HepG2 (cell line): ENCODE measurements around the gene MICA. TPM values are rescaled to one million over a fixed set of nuclear protein-coding genes. Genes with fewer than 3 reads are reported as not detected.

Experiments used
- ATRX ChIP-seq: sonication (generic); formaldehyde crosslinking; IDR thresholded peaks from 2 replicates; pipeline ENCODE4 v1.4.0; 2020; ENCODE audit warnings: missing genetic modification reagents, borderline replicate concordance
- CHCHD3 ChIP-seq: sonication (generic); formaldehyde crosslinking; IDR thresholded peaks from 2 replicates; pipeline ENCODE4 v1.8.0; 2022; ENCODE audit warnings: mild to moderate bottlenecking, missing genetic modification reagents, moderate library complexity
- CREM ChIP-seq, 2 experiments: sonication (generic) in 1 of 2; formaldehyde crosslinking in 1 of 2; IDR thresholded peaks; 2 replicates each; pipeline versions ENCODE4 v1.4.0 to v1.6.1; 2016 to 2020; ENCODE audit warnings: antibody characterized with exemption in 1 of 2, mild to moderate bottlenecking in 1 of 2, missing genetic modification reagents in 1 of 2
- FOXO1 ChIP-seq: sonication (generic); formaldehyde crosslinking; IDR thresholded peaks from 2 replicates; pipeline ENCODE4 v1.4.0; 2020; ENCODE audit warnings: missing genetic modification reagents
- IKZF4 ChIP-seq: sonication (generic); formaldehyde crosslinking; IDR thresholded peaks from 2 replicates; pipeline ENCODE4 v1.5.1; 2020; ENCODE audit warnings: borderline replicate concordance, mild to moderate bottlenecking, low read depth, missing genetic modification reagents; ENCODE audit errors: not compliant biosample characterization
- RNF2 ChIP-seq: fragments of 450-650 bp; conservative IDR thresholded peaks from 2 replicates; pipeline ENCODE4 v1.6.1; 2016; ENCODE audit warnings: low read depth
- SP5 ChIP-seq: IDR thresholded peaks from 2 replicates; pipeline ENCODE4 v1.6.1; 2016; ENCODE audit warnings: low read depth, borderline replicate concordance
- ZNF17 ChIP-seq: sonication (generic); formaldehyde crosslinking; IDR thresholded peaks from 2 replicates; pipeline ENCODE4 v1.5.0; 2020; ENCODE audit warnings: mild to moderate bottlenecking, missing genetic modification reagents
- ZNF441 ChIP-seq: sonication (generic); formaldehyde crosslinking; IDR thresholded peaks from 2 replicates; pipeline ENCODE4 v1.7.0; 2021; ENCODE audit warnings: missing genetic modification reagents, borderline replicate concordance
- ZNF598 ChIP-seq: sonication (generic); formaldehyde crosslinking; IDR thresholded peaks from 2 replicates; pipeline ENCODE4 v1.5.1; 2020; ENCODE audit warnings: mild to moderate bottlenecking, missing genetic modification reagents, borderline replicate concordance
- ZNF737 ChIP-seq: sonication (generic); formaldehyde crosslinking; IDR thresholded peaks from 2 replicates; pipeline ENCODE4 v1.5.0; 2020; ENCODE audit warnings: missing genetic modification reagents, mild to moderate bottlenecking, borderline replicate concordance
- polyA plus RNA-seq, 8 experiments: library from polyadenylated mRNA; depleted of rRNA in 3 of 8; stranded (reverse) in 7 of 8; unstranded in 1 of 8; fragments of >200 nt; fragmentation: Illumina TruSeq in 4 of 8; extraction: Trizol in 4 of 8; gene quantifications; 2 replicates each; pipeline versions ENCODE4 v1.2.1 to v1.2.3, GENCODE V29; 2011 to 2016; ENCODE audit warnings: low read depth in 4 of 8, missing spikeins in 1 of 8, mixed read lengths in 1 of 8; ENCODE audit not compliant: insufficient read depth in 1 of 8
- total RNA-seq, 5 experiments: library from RNA; depleted of rRNA; stranded (reverse); fragments of >200 nt; fragmentation: Illumina TruSeq; extraction: Trizol; gene quantifications; 2 replicates each; pipeline ENCODE4 v1.2.3, GENCODE V29; 2016; ENCODE audit warnings: low read depth in 1 of 5
- TF ChIP-seq, protein P1 (sequence below): sonication (generic); formaldehyde crosslinking; IDR thresholded peaks from 2 replicates; pipeline ENCODE4 v1.4.0; 2020; ENCODE audit warnings: missing genetic modification reagents
- TF ChIP-seq, protein P2 (sequence below): sonication (generic); formaldehyde crosslinking; IDR thresholded peaks from 2 replicates; pipeline ENCODE4 v1.8.0; 2022; ENCODE audit warnings: mild to moderate bottlenecking, missing genetic modification reagents, borderline replicate concordance
- TF ChIP-seq, protein P3 (sequence below): sonication (generic); formaldehyde crosslinking; IDR thresholded peaks from 2 replicates; pipeline ENCODE4 v1.5.1; 2020; ENCODE audit warnings: mild to moderate bottlenecking, missing genetic modification reagents, moderate library complexity
- TF ChIP-seq, protein P4 (sequence below): sonication (generic); formaldehyde crosslinking; IDR thresholded peaks from 2 replicates; pipeline ENCODE4 v1.5.0; 2020; ENCODE audit warnings: missing genetic modification reagents

MICA gene
- total and polyA plus RNA-seq, 2 of the 13 experiments (the other 11 are each of a cell fraction or from before 2014, with no cell fraction given): 21.6 to 38.1 TPM

DNA sequence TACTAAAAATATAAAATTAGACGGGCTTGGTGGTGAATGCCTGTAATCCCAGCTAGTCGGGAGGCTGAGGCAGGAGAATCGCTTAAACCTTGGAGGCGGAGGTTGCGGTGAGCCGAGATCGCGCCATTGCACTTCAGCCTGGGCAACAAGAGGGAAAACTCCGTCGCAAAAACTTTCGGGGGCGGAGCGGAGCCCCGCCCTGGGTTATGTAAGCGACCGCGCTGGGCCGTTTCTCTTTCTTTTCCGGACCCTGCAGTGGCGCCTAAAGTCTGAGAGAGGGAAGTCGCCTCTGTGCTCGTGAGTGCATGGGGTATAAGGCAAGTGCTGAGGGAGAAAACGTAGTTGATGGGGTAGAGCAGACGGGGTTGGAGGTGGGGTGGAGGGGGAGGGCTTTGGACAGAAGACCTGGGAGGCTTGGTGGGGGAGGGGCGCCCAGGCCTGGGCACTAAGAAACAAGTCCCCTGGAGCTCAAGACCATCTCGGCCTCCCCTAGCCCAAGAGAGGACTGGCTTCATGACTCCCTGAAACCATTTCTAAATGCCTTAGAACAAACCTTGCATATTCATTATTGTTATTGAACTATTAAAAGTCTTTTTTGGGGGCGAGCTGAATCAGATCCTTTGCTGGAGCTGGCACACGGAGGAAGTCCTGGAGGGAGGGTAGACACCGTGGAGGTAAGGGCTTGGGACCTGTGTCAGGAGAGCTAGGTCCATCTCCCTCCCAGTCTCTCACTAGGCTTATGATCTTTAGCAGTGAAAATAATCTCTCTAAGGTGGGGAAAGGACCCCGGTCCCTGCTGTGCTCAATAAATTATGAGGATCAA lies 2.7 kb upstream of the MICA start (continued):
- TF ChIP-seq, protein P1, sequence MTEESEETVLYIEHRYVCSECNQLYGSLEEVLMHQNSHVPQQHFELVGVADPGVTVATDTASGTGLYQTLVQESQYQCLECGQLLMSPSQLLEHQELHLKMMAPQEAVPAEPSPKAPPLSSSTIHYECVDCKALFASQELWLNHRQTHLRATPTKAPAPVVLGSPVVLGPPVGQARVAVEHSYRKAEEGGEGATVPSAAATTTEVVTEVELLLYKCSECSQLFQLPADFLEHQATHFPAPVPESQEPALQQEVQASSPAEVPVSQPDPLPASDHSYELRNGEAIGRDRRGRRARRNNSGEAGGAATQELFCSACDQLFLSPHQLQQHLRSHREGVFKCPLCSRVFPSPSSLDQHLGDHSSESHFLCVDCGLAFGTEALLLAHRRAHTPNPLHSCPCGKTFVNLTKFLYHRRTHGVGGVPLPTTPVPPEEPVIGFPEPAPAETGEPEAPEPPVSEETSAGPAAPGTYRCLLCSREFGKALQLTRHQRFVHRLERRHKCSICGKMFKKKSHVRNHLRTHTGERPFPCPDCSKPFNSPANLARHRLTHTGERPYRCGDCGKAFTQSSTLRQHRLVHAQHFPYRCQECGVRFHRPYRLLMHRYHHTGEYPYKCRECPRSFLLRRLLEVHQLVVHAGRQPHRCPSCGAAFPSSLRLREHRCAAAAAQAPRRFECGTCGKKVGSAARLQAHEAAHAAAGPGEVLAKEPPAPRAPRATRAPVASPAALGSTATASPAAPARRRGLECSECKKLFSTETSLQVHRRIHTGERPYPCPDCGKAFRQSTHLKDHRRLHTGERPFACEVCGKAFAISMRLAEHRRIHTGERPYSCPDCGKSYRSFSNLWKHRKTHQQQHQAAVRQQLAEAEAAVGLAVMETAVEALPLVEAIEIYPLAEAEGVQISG (CRISPR knock-in tag): no peak; the same call in 1 of the 2 replicates
- 0 out of 2 replicates have a peak, but pooled peaks have one; percentile 46 for TF ChIP-seq ZNF598 (CRISPR knock-in tag)
- TF ChIP-seq, protein P2, sequence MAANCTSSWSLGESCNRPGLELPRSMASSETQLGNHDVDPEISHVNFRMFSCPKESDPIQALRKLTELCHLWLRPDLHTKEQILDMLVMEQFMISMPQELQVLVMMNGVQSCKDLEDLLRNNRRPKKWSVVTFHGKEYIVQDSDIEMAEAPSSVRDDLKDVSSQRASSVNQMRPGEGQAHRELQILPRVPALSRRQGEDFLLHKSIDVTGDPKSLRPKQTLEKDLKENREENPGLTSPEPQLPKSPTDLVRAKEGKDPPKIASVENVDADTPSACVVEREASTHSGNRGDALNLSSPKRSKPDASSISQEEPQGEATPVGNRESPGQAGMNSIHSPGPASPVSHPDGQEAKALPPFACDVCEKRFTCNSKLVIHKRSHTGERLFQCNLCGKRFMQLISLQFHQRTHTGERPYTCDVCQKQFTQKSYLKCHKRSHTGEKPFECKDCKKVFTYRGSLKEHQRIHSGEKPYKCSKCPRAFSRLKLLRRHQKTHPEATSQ (CRISPR knock-in tag): no peak
- TF ChIP-seq ZNF17 (CRISPR knock-in tag): no peak
- no peak for TF ChIP-seq CHCHD3 (CRISPR knock-in tag)
- TF ChIP-seq ZNF441 (CRISPR knock-in tag): peak; percentile 15; the same call in 1 of the 2 replicates
- TF ChIP-seq, protein P3, sequence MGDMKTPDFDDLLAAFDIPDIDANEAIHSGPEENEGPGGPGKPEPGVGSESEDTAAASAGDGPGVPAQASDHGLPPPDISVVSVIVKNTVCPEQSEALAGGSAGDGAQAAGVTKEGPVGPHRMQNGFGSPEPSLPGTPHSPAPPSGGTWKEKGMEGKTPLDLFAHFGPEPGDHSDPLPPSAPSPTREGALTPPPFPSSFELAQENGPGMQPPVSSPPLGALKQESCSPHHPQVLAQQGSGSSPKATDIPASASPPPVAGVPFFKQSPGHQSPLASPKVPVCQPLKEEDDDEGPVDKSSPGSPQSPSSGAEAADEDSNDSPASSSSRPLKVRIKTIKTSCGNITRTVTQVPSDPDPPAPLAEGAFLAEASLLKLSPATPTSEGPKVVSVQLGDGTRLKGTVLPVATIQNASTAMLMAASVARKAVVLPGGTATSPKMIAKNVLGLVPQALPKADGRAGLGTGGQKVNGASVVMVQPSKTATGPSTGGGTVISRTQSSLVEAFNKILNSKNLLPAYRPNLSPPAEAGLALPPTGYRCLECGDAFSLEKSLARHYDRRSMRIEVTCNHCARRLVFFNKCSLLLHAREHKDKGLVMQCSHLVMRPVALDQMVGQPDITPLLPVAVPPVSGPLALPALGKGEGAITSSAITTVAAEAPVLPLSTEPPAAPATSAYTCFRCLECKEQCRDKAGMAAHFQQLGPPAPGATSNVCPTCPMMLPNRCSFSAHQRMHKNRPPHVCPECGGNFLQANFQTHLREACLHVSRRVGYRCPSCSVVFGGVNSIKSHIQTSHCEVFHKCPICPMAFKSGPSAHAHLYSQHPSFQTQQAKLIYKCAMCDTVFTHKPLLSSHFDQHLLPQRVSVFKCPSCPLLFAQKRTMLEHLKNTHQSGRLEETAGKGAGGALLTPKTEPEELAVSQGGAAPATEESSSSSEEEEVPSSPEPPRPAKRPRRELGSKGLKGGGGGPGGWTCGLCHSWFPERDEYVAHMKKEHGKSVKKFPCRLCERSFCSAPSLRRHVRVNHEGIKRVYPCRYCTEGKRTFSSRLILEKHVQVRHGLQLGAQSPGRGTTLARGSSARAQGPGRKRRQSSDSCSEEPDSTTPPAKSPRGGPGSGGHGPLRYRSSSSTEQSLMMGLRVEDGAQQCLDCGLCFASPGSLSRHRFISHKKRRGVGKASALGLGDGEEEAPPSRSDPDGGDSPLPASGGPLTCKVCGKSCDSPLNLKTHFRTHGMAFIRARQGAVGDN (CRISPR knock-in tag): peak; percentile 42
- no peak for TF ChIP-seq FOXO1 (CRISPR knock-in tag)
- no peak for TF ChIP-seq RNF2
- peak; percentile 16; the same call in 1 of the 2 replicates for TF ChIP-seq CREM (IDR thresholded peaks at IDR 0.05)
- no peak for TF ChIP-seq CREM (CRISPR knock-in tag; IDR thresholded peaks at IDR 0.05)
- TF ChIP-seq ATRX (CRISPR knock-in tag): no peak
- TF ChIP-seq IKZF4 (CRISPR knock-in tag): no peak
- no peak for TF ChIP-seq ZNF737 (CRISPR knock-in tag)
- peak; percentile 83; the same call in 1 of the 2 replicates for TF ChIP-seq SP5 (CRISPR knock-in tag)
- TF ChIP-seq, protein P4, sequence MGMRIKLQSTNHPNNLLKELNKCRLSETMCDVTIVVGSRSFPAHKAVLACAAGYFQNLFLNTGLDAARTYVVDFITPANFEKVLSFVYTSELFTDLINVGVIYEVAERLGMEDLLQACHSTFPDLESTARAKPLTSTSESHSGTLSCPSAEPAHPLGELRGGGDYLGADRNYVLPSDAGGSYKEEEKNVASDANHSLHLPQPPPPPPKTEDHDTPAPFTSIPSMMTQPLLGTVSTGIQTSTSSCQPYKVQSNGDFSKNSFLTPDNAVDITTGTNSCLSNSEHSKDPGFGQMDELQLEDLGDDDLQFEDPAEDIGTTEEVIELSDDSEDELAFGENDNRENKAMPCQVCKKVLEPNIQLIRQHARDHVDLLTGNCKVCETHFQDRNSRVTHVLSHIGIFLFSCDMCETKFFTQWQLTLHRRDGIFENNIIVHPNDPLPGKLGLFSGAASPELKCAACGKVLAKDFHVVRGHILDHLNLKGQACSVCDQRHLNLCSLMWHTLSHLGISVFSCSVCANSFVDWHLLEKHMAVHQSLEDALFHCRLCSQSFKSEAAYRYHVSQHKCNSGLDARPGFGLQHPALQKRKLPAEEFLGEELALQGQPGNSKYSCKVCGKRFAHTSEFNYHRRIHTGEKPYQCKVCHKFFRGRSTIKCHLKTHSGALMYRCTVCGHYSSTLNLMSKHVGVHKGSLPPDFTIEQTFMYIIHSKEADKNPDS: no peak
